Neuronal stem cell (in vitro differentiated cells): ENCODE data around the gene KIF2A.

ENCODE experiments used
- DNase-seq: peaks from one replicate; pipeline ENCODE4 v3.0.0-alpha.2; 2013; ENCODE audit warnings: low spot score
- H2AFZ ChIP-seq: one replicate; pipeline ENCODE4 v1.6.1; 2013; ENCODE audit warnings: mild to moderate bottlenecking, low read length, inconsistent platforms
- H2AK5ac ChIP-seq: 2 replicates; pipeline ENCODE4 v1.6.1; 2013; ENCODE audit warnings: low read depth, mild to moderate bottlenecking, inconsistent platforms, low read length, moderate library complexity, mixed read lengths
- H2BK120ac ChIP-seq: 2 replicates; pipeline ENCODE4 v1.6.1; 2013; ENCODE audit warnings: low read depth, mild to moderate bottlenecking, inconsistent platforms, low read length, moderate library complexity, mixed read lengths
- H2BK12ac ChIP-seq: one replicate; pipeline ENCODE4 v1.6.1; 2013; ENCODE audit warnings: low read length, inconsistent platforms
- H2BK15ac ChIP-seq: 2 replicates; pipeline ENCODE4 v1.6.1; 2013; ENCODE audit warnings: mild to moderate bottlenecking, low read length, inconsistent platforms, mixed read lengths
- H2BK5ac ChIP-seq: one replicate; pipeline ENCODE4 v1.6.1; 2013; ENCODE audit warnings: inconsistent platforms, mild to moderate bottlenecking, low read length, moderate library complexity
- H3K14ac ChIP-seq: one replicate; pipeline ENCODE4 v1.6.1; 2013; ENCODE audit warnings: low read length, inconsistent platforms
- H3K18ac ChIP-seq: 2 replicates; pipeline ENCODE4 v1.6.1; 2013; ENCODE audit warnings: low read length, inconsistent platforms
- H3K23ac ChIP-seq: 2 replicates; pipeline ENCODE4 v1.6.1; 2013; ENCODE audit warnings: low read depth, mild to moderate bottlenecking, mixed read lengths, low read length, inconsistent platforms; ENCODE audit not compliant: poor library complexity
- H3K27ac ChIP-seq: replicated peaks from 3 replicates; pipeline ENCODE4 v1.5.1; 2013; ENCODE audit warnings: low read length, inconsistent platforms
- H3K27me3 ChIP-seq, 3 experiments: 2 replicates each; pipeline ENCODE4 v1.6.1; 2013; ENCODE audit warnings: low read length in 3 of 3, mild to moderate bottlenecking in 2 of 3, inconsistent platforms in 1 of 3, low read depth in 1 of 3, mixed read lengths in 1 of 3, moderate library complexity in 1 of 3; ENCODE audit not compliant: control insufficient read depth in 3 of 3, insufficient read depth in 3 of 3
- H3K36me3 ChIP-seq, 2 donors: replicated peaks in 1 of 2; 2 replicates each; pipeline ENCODE4 v1.6.1; 2013; ENCODE audit warnings: low read length in 2 of 2; ENCODE audit not compliant: control insufficient read depth in 2 of 2, insufficient read depth in 2 of 2
- H3K4ac ChIP-seq: 2 replicates; pipeline ENCODE4 v1.6.1; 2013; ENCODE audit warnings: inconsistent platforms, mild to moderate bottlenecking, low read length, moderate library complexity
- H3K4me1 ChIP-seq, 2 donors: 1 replicate in 1 of 2; 2 replicates in 1 of 2; pipeline ENCODE4 v1.6.1; 2013; ENCODE audit warnings: low read length in 2 of 2, low read depth in 1 of 2; ENCODE audit not compliant: control insufficient read depth in 2 of 2, insufficient read depth in 1 of 2
- H3K4me2 ChIP-seq: one replicate; pipeline ENCODE4 v1.6.1; 2013; ENCODE audit warnings: mild to moderate bottlenecking, low read length, inconsistent platforms; ENCODE audit not compliant: insufficient read depth, poor library complexity, severe bottlenecking
- H3K4me3 ChIP-seq, 2 donors: 2 replicates each; pipeline ENCODE4 v1.5.1; 2013; ENCODE audit warnings: low read length in 2 of 2, mild to moderate bottlenecking in 2 of 2, inconsistent platforms in 1 of 2, moderate library complexity in 1 of 2
- H3K79me1 ChIP-seq: one replicate; pipeline ENCODE4 v1.6.1; 2013; ENCODE audit warnings: low read depth, mild to moderate bottlenecking, inconsistent platforms, low read length, moderate library complexity
- H3K9ac ChIP-seq: one replicate; pipeline ENCODE4 v1.6.1; 2013; ENCODE audit warnings: mild to moderate bottlenecking, low read depth, low read length, inconsistent platforms; ENCODE audit not compliant: poor library complexity
- H3K9me3 ChIP-seq, 2 donors: replicated peaks in 1 of 2; 2 replicates each; pipeline versions ENCODE3 to v1.6.1; 2013; ENCODE audit warnings: low read length in 2 of 2, mild to moderate bottlenecking in 2 of 2, inconsistent platforms in 1 of 2, low read depth in 1 of 2, mixed read lengths in 1 of 2, moderate library complexity in 1 of 2; ENCODE audit not compliant: control insufficient read depth in 2 of 2, insufficient read depth in 1 of 2
- H4K8ac ChIP-seq: one replicate; pipeline ENCODE4 v1.6.1; 2013; ENCODE audit warnings: low read depth, mild to moderate bottlenecking, inconsistent platforms, low read length, moderate library complexity
- H4K91ac ChIP-seq: one replicate; pipeline ENCODE4 v1.6.1; 2013; ENCODE audit warnings: low read length, low read depth, mild to moderate bottlenecking, inconsistent platforms; ENCODE audit not compliant: poor library complexity
- WGBS, 2 donors: extraction: QIAGEN DNeasy Blood & Tissue Kit; methylation state at CpG; one replicate each; pipeline ENCODE4 v1.1.7; 2013; ENCODE audit warnings: missing lambda C conversion rate in 2 of 2, mixed read lengths in 1 of 2; ENCODE audit not compliant: insufficient read length in 2 of 2, insufficient replicate concordance in 1 of 2; ENCODE audit errors: extremely low coverage in 2 of 2; 5-methylcytosine and 5-hydroxymethylcytosine counted together

The KIF2A gene

GRCh38 chr5:62273687-62274086 lies 32.3 kb upstream of the KIF2A start:
- Histone ChIP-seq H3K9ac (no peak overlapping the region), H2BK5ac (no peak overlapping the region), H3K9me3 (no peaks in the 10 kb centered on the region), H2BK120ac (no peak overlapping the region), H2BK15ac (no peak overlapping the region), H3K27ac (no peak overlapping the region), H3K4me2 (no peak overlapping the region), H3K14ac (no peak overlapping the region), H3K4me3 (no peak overlapping the region), H2AK5ac (no peak overlapping the region), H2BK12ac (no peak overlapping the region), H3K4ac (no peak overlapping the region), H3K18ac (no peak overlapping the region), H3K4me1 (no peaks in the 10 kb centered on the region), H3K36me3 (no peaks in the 10 kb centered on the region), H2AFZ (no peak overlapping the region), H3K27me3 (peaks cover 0 to 4% (median 0%) of the 10 kb centered on the region in 3 experiments), H3K23ac (no peak overlapping the region), H3K79me1 (no peaks in the 10 kb centered on the region), H4K8ac (no peak overlapping the region), H4K91ac (no peak overlapping the region)
- no CpG with 5 or more reads among the region's 3 CpGs for WGBS, 2 donors
- no peak for DNase-seq

- Histone ChIP-seq H3K36me3 (no peaks in the 10 kb centered on the region), H2AK5ac (no peak overlapping the region), H3K4me1 (no peaks in the 10 kb centered on the region), H3K4me3 (no peak overlapping the region), H3K18ac (no peak overlapping the region), H2BK15ac (no peak overlapping the region), H4K91ac (no peak overlapping the region), H2BK12ac (no peak overlapping the region), H3K27ac (no peak overlapping the region), H3K14ac (no peak overlapping the region), H2AFZ (no peak overlapping the region), H3K79me1 (no peaks in the 10 kb centered on the region), H3K23ac (no peak overlapping the region), H2BK5ac (no peak overlapping the region), H3K9ac (no peak overlapping the region), H2BK120ac (no peak overlapping the region), H4K8ac (no peak overlapping the region), H3K9me3 (no peaks in the 10 kb centered on the region), H3K27me3 (peaks cover 0 to 4% (median 0%) of the 10 kb centered on the region in 3 experiments), H3K4ac (no peak overlapping the region), H3K4me2 (no peak overlapping the region)
- no CpG with 5 or more reads among the region's 1 CpG for WGBS, 2 donors
- no peak for DNase-seq
Measured at GRCh38 chr5:62275581-62275980, 30.4 kb upstream of the KIF2A start.

GRCh38 chr5:62281411-62281810 lies 24.6 kb upstream of the KIF2A start:
- H3K4ac ChIP-seq: no peak overlapping the region

GRCh38 chr5:62282064-62282463 lies 23.9 kb upstream of the KIF2A start:
- H2BK120ac ChIP-seq: no peak overlapping the region
- H3K79me1 ChIP-seq: no peaks in the 10 kb centered on the region
- no peak overlapping the region for H4K91ac ChIP-seq
- H3K23ac ChIP-seq: no peak overlapping the region
- no peak overlapping the region for H2BK5ac ChIP-seq
- no peak for DNase-seq
- H3K14ac ChIP-seq: no peak overlapping the region
- H2BK15ac ChIP-seq: no peak overlapping the region
- H2AFZ ChIP-seq: no peak overlapping the region
- H3K18ac ChIP-seq: no peak overlapping the region
- H3K4ac ChIP-seq: no peak overlapping the region
- no peak overlapping the region for H2AK5ac ChIP-seq
- H2BK12ac ChIP-seq: no peak overlapping the region
- H3K9ac ChIP-seq: no peak overlapping the region
- H4K8ac ChIP-seq: no peak overlapping the region
- H3K9me3 ChIP-seq: peaks cover 0 to 3% of the 10 kb centered on the region in 2 donors
- H3K4me3 ChIP-seq: no peak overlapping the region
- WGBS, 2 donors: no CpG with 5 or more reads among the region's 5 CpGs
- no peak overlapping the region for H3K4me2 ChIP-seq
- H3K27ac ChIP-seq: no peak overlapping the region
- H3K4me1 ChIP-seq: no peaks in the 10 kb centered on the region
- H3K36me3 ChIP-seq: no peaks in the 10 kb centered on the region
- no peaks in the 10 kb centered on the region for H3K27me3 ChIP-seq

More at GRCh38 chr5:62281411-62281810, 24.6 kb upstream of the KIF2A start:
- Histone ChIP-seq H3K4me1 (no peaks in the 10 kb centered on the region), H3K79me1 (no peaks in the 10 kb centered on the region), H2AK5ac (no peak overlapping the region), H2BK5ac (no peak overlapping the region), H2BK12ac (no peak overlapping the region), H3K27me3 (no peaks in the 10 kb centered on the region), H3K18ac (no peak overlapping the region), H2BK15ac (no peak overlapping the region), H3K4me3 (no peak overlapping the region), H3K4me2 (no peak overlapping the region), H3K36me3 (no peaks in the 10 kb centered on the region), H3K14ac (no peak overlapping the region), H4K8ac (no peak overlapping the region), H2AFZ (no peak overlapping the region), H3K23ac (no peak overlapping the region), H3K27ac (no peak overlapping the region), H2BK120ac (no peak overlapping the region), H4K91ac (no peak overlapping the region), H3K9ac (no peak overlapping the region), H3K9me3 (peaks cover 0 to 3% of the 10 kb centered on the region in 2 donors)
- no peak for DNase-seq
- WGBS, 2 donors: no CpG with 5 or more reads among the region's 3 CpGs
